HEK293 (cell line): ENCODE measurements around the gene MVB12B.

ENCODE experiments used
- CTCF ChIA-PET: fragments of 350-600 bp; formaldehyde crosslinking; extraction: SDS; loops from one replicate; lab custom pipeline; 2021; ENCODE audit warnings: antibody characterized with exemption; lab: Yijun Ruan, JAX
- POLR2A ChIA-PET: fragments of 300-600 bp; formaldehyde crosslinking; extraction: SDS; loops from one replicate; lab custom pipeline; 2020; ENCODE audit warnings: antibody characterized with exemption, inconsistent platforms; lab: Yijun Ruan, JAX
- H3K27ac ChIP-seq: fragments of 200-500 bp; sonication (Bioruptor generic); 2 replicates; pipeline ENCODE4 v1.5.1; 2014; ENCODE audit warnings: low read depth, low read length, control low read depth, inconsistent platforms; ENCODE audit errors: extremely low read depth
- H3K36me3 ChIP-seq, 2 experiments: fragments of 200-500 bp in 1 of 2; sonication (Bioruptor generic) in 1 of 2; 1 replicate in 1 of 2; 2 replicates in 1 of 2; pipeline ENCODE4 v1.5.1; 2014 to 2017; ENCODE audit warnings: inconsistent platforms in 2 of 2, low read length in 2 of 2; ENCODE audit not compliant: control insufficient read depth in 2 of 2, insufficient read depth in 1 of 2
- H3K4me1 ChIP-seq: fragments of 200-500 bp; sonication (Bioruptor generic); 2 replicates; pipeline ENCODE4 v1.5.1; 2014; ENCODE audit warnings: mild to moderate bottlenecking, low read length, inconsistent platforms; ENCODE audit not compliant: control insufficient read depth, insufficient read depth
- H3K4me3 ChIP-seq: 2 replicates; pipeline ENCODE4 v1.5.1; 2011; ENCODE audit warnings: low read depth, mild to moderate bottlenecking, control low read depth, low read length, moderate library complexity
- H3K9me3 ChIP-seq: fragments of 200-500 bp; sonication (Bioruptor generic); 2 replicates; pipeline ENCODE4 v1.5.1; 2014; ENCODE audit warnings: low read depth, low read length, inconsistent platforms; ENCODE audit not compliant: control insufficient read depth, insufficient read depth
- BCL6B ChIP-seq: fragments of 450-650 bp; formaldehyde crosslinking; IDR thresholded peaks from 2 replicates; pipeline ENCODE4 v1.5.1; 2017; ENCODE audit warnings: missing biosample characterization, missing genetic modification characterization
- GFI1B ChIP-seq: fragments of 450-650 bp; formaldehyde crosslinking; IDR thresholded peaks from 2 replicates; pipeline ENCODE4 v1.5.1; 2016; ENCODE audit warnings: missing biosample characterization, missing genetic modification characterization
- KLF9 ChIP-seq: fragments of 450-650 bp; formaldehyde crosslinking; IDR thresholded peaks from 2 replicates; pipeline ENCODE4 v1.5.1; 2016; ENCODE audit warnings: missing biosample characterization, missing genetic modification characterization, low read depth
- PRDM10 ChIP-seq: fragments of 450-650 bp; formaldehyde crosslinking; IDR thresholded peaks from 2 replicates; pipeline ENCODE4 v1.5.1; 2016; ENCODE audit warnings: missing biosample characterization, missing genetic modification characterization
- PRDM6 ChIP-seq: fragments of 450-650 bp; formaldehyde crosslinking; IDR thresholded peaks from 2 replicates; pipeline ENCODE4 v1.5.1; 2017; ENCODE audit warnings: missing biosample characterization, missing genetic modification characterization
- SP3 ChIP-seq: fragments of 450-650 bp; formaldehyde crosslinking; IDR thresholded peaks from 2 replicates; pipeline ENCODE4 v1.5.1; 2016; ENCODE audit warnings: missing biosample characterization, missing genetic modification characterization
- ZFHX2 ChIP-seq: fragments of 450-650 bp; formaldehyde crosslinking; conservative IDR thresholded peaks from 2 replicates; pipeline ENCODE4 v1.5.1; 2016; ENCODE audit warnings: missing biosample characterization, missing genetic modification characterization
- ZNF112 ChIP-seq: fragments of 450-650 bp; formaldehyde crosslinking; IDR thresholded peaks from 2 replicates; pipeline ENCODE4 v1.5.0; 2017; ENCODE audit warnings: missing biosample characterization, missing genetic modification characterization
- ZNF148 ChIP-seq: fragments of 450-650 bp; formaldehyde crosslinking; IDR thresholded peaks from 2 replicates; pipeline ENCODE4 v1.5.0; 2017; ENCODE audit warnings: missing biosample characterization, missing genetic modification characterization, borderline replicate concordance
- ZNF202 ChIP-seq: fragments of 450-650 bp; formaldehyde crosslinking; IDR thresholded peaks from 2 replicates; pipeline ENCODE4 v1.5.1; 2016; ENCODE audit warnings: missing biosample characterization, missing genetic modification characterization, borderline replicate concordance
- ZNF404 ChIP-seq: fragments of 450-650 bp; formaldehyde crosslinking; IDR thresholded peaks from 2 replicates; pipeline ENCODE4 v1.5.1; 2017; ENCODE audit warnings: missing biosample characterization, missing genetic modification characterization
- ZNF521 ChIP-seq: fragments of 450-650 bp; formaldehyde crosslinking; IDR thresholded peaks from 2 replicates; pipeline ENCODE4 v1.5.1; 2017; ENCODE audit warnings: missing biosample characterization, mild to moderate bottlenecking, missing genetic modification characterization
- ZNF677 ChIP-seq: fragments of 450-650 bp; IDR thresholded peaks from 2 replicates; pipeline ENCODE4 v1.5.0; 2018; ENCODE audit warnings: missing biosample characterization, mild to moderate bottlenecking, missing genetic modification characterization, moderate library complexity
- ZNF76 ChIP-seq: fragments of 450-650 bp; formaldehyde crosslinking; IDR thresholded peaks from 2 replicates; pipeline ENCODE4; 2016; ENCODE audit warnings: low read depth, missing biosample characterization, missing genetic modification characterization, borderline replicate concordance
- ZNF768 ChIP-seq: fragments of 450-650 bp; formaldehyde crosslinking; IDR thresholded peaks from 2 replicates; pipeline ENCODE4 v1.5.1; 2018; ENCODE audit warnings: missing biosample characterization, mild to moderate bottlenecking, missing genetic modification characterization
- ZNF791 ChIP-seq: fragments of 450-650 bp; formaldehyde crosslinking; IDR thresholded peaks from 2 replicates; pipeline ENCODE4 v1.5.1; 2016; ENCODE audit warnings: missing biosample characterization, missing genetic modification characterization

Gene MVB12B

GRCh38 chr9:126408004-126408403 is 81.4 kb downstream of the MVB12B start (continued):
- TF ChIP-seq BCL6B (tag by site-specific recombination) (no peak), SP3 (no peak), ZNF677 (tag by site-specific recombination) (no peak), ZNF791 (tag by site-specific recombination) (no peak), GFI1B (tag by site-specific recombination) (no peak), KLF9 (no peak)

GRCh38 chr9:126410229-126410628 is 83.6 kb downstream of the MVB12B start:
- Histone ChIP-seq H3K4me3 (no peak overlapping the region), H3K4me1 (no peaks in the 10 kb centered on the region), H3K36me3 (peaks cover 0 to 12% of the 10 kb centered on the region in 2 experiments; a peak in 1 of 3 replicates), H3K27ac (no peak overlapping the region), H3K9me3 (no peaks in the 10 kb centered on the region)
- ChIA-PET CTCF (interaction anchor here (3.1 kb wide), 1 partner anchor 11 kb away, joined by 13 read pairs; no protein-coding TSS in a partner anchor), POLR2A (no interaction called here)
- TF ChIP-seq ZNF521 (tag by site-specific recombination) (no peak), ZNF404 (tag by site-specific recombination) (no peak), ZNF768 (tag by site-specific recombination) (peak; percentile 50; the same call in 1 of the 2 replicates)

- H3K4me3 ChIP-seq = no peak overlapping the region
- H3K9me3 ChIP-seq = no peaks in the 10 kb centered on the region
- peaks cover 0 to 12% of the 10 kb centered on the region in 2 experiments; a peak in 1 of 3 replicates for H3K36me3 ChIP-seq
- no peak for TF ChIP-seq ZFHX2
- TF ChIP-seq PRDM6 = peak; percentile 47; the same call in 1 of the 2 replicates
- POLR2A ChIA-PET = no interaction called here
- H3K4me1 ChIP-seq = no peaks in the 10 kb centered on the region
- H3K27ac ChIP-seq = no peak overlapping the region
- CTCF ChIA-PET = interaction anchor here (0.6 to 3.1 kb wide), 4 partner anchors 8 to 1004 kb away, joined by 3 to 13 read pairs (median 3); no protein-coding TSS in a partner anchor
Observed at GRCh38 chr9:126411225-126411947, 84.8 kb downstream of the MVB12B start.

- Histone ChIP-seq H3K4me1 (no peaks in the 10 kb centered on the region), H3K27ac (no peak overlapping the region), H3K36me3 (peaks cover 0 to 12% of the 10 kb centered on the region in 2 experiments; a peak in 1 of 3 replicates), H3K4me3 (no peak overlapping the region), H3K9me3 (no peaks in the 10 kb centered on the region)
- ChIA-PET POLR2A (no interaction called here), CTCF (interaction anchor here (1.1 kb wide), 1 partner anchor 1004 kb away, joined by 3 read pairs; no protein-coding TSS in a partner anchor)
- TF ChIP-seq ZNF148 (tag by site-specific recombination) (no peak), PRDM10 (tag by site-specific recombination) (no peak), ZNF202 (no peak), ZNF112 (no peak), ZNF76 (no peak), ZNF768 (tag by site-specific recombination) (no peak)
Observed at GRCh38 chr9:126411948-126412284, 85.3 kb downstream of the MVB12B start.
